ENCODE measurements around the gene THUMPD2. TPM values are rescaled to one million over a fixed set of nuclear protein-coding genes. Genes with fewer than 3 reads are reported as not detected.
"Not testable (repeated sequence)": the region's sequence is repeated elsewhere in the genome, so short reads cannot be mapped to it uniquely, and the experiment has no call there.

THUMPD2 gene
- total RNA-seq, 2 experiments from 2014 or later = 12.9 to 13.3 TPM

- DNase-seq = no peak
- Mint-ChIP-seq H3K4me3 (no peak overlapping the region), H3K9me3 (no peaks in the 10 kb centered on the region), H3K4me1 (peaks cover 2% of the 10 kb centered on the region), H3K36me3 (ENCODE audit: low read depth) (peaks cover 69% of the 10 kb centered on the region), H3K27me3 (no peaks in the 10 kb centered on the region), H3K27ac (no peak overlapping the region)
- POLR2A ChIA-PET = no interaction called here
- CTCF ChIA-PET = no interaction called here
Observed at GRCh38 chr2:39737661-39738060, 41.4 kb downstream of the THUMPD2 start.

GRCh38 chr2:39736640-39737039 lies 42.4 kb downstream of the THUMPD2 start:
- POLR2A ChIA-PET = no interaction called here
- H3K36me3 Mint-ChIP-seq (ENCODE audit: low read depth) = peaks cover 59% of the 10 kb centered on the region

GRCh38 chr2:39735648-39736047 lies 43.4 kb downstream of the THUMPD2 start:
- Mint-ChIP-seq H3K36me3 (ENCODE audit: low read depth) (peaks cover 56% of the 10 kb centered on the region), H3K4me3 (no peak overlapping the region), H3K9me3 (no peaks in the 10 kb centered on the region), H3K27me3 (no peaks in the 10 kb centered on the region), H3K4me1 (peaks cover 2% of the 10 kb centered on the region), H3K27ac (no peak overlapping the region)
- DNase-seq = no peak
- CTCF ChIA-PET = no interaction called here
- POLR2A ChIA-PET = interaction anchor here (0.9 kb wide), 1 partner anchor 9 kb away, joined by 3 read pairs; no protein-coding TSS in a partner anchor

More at GRCh38 chr2:39736640-39737039, 42.4 kb downstream of the THUMPD2 start:
- DNase-seq = no peak
- no peaks in the 10 kb centered on the region for H3K27me3 Mint-ChIP-seq
- no peak overlapping the region for H3K27ac Mint-ChIP-seq
- no peak overlapping the region for H3K4me3 Mint-ChIP-seq
- CTCF ChIA-PET = no interaction called here
- H3K9me3 Mint-ChIP-seq = no peaks in the 10 kb centered on the region
- H3K4me1 Mint-ChIP-seq = peaks cover 2% of the 10 kb centered on the region

- CTCF ChIA-PET = no interaction called here
- H3K4me3 Mint-ChIP-seq = no peak overlapping the region
Observed at GRCh38 chr2:39734445-39734844, 44.6 kb downstream of the THUMPD2 start.

GRCh38 chr2:39733070-39733674 lies 45.9 kb downstream of the THUMPD2 start:
- no peak overlapping the region for H3K27ac Mint-ChIP-seq
- H3K27me3 Mint-ChIP-seq = no peaks in the 10 kb centered on the region
- no peak overlapping the region for H3K4me3 Mint-ChIP-seq
- no peaks in the 10 kb centered on the region for H3K9me3 Mint-ChIP-seq
- peaks cover 44% of the 10 kb centered on the region for H3K36me3 Mint-ChIP-seq (ENCODE audit: low read depth)
- ChIA-PET POLR2A (no interaction called here), CTCF (interaction anchor here (0.5 kb wide), 1 partner anchor 851 kb away, joined by 5 read pairs; no protein-coding TSS in a partner anchor)
- H3K4me1 Mint-ChIP-seq = peaks cover 6% of the 10 kb centered on the region
- DNase-seq = no peak

More at GRCh38 chr2:39734445-39734844, 44.6 kb downstream of the THUMPD2 start:
- POLR2A ChIA-PET = no interaction called here
- no peak overlapping the region for H3K27ac Mint-ChIP-seq
- H3K9me3 Mint-ChIP-seq = no peaks in the 10 kb centered on the region
- peaks cover 53% of the 10 kb centered on the region for H3K36me3 Mint-ChIP-seq (ENCODE audit: low read depth)
- no peaks in the 10 kb centered on the region for H3K27me3 Mint-ChIP-seq
- DNase-seq = no peak
- H3K4me1 Mint-ChIP-seq = peaks cover 2% of the 10 kb centered on the region

- ChIA-PET CTCF (interaction anchor here (0.5 to 2.2 kb wide), 2 partner anchors 355 to 851 kb away, joined by 5 to 7 read pairs; no protein-coding TSS in a partner anchor), POLR2A (no interaction called here)
- Mint-ChIP-seq H3K4me1 (peaks cover 8% of the 10 kb centered on the region), H3K36me3 (ENCODE audit: low read depth) (peaks cover 37% of the 10 kb centered on the region), H3K27me3 (peaks cover 2% of the 10 kb centered on the region), H3K4me3 (no peak overlapping the region), H3K9me3 (no peaks in the 10 kb centered on the region), H3K27ac (no peak overlapping the region)
- DNase-seq = no peak
Observed at GRCh38 chr2:39732482-39732881, 46.6 kb downstream of the THUMPD2 start.

- ChIA-PET CTCF (interaction anchor here (1.1 to 2.2 kb wide), 3 partner anchors 21 to 354 kb away, joined by 3 to 7 read pairs (median 6); no protein-coding TSS in a partner anchor), POLR2A (no interaction called here)
- Mint-ChIP-seq H3K36me3 (ENCODE audit: low read depth) (peaks cover 30% of the 10 kb centered on the region), H3K4me3 (no peak overlapping the region), H3K27ac (no peak overlapping the region), H3K9me3 (no peaks in the 10 kb centered on the region), H3K4me1 (peaks cover 8% of the 10 kb centered on the region), H3K27me3 (peaks cover 2% of the 10 kb centered on the region)
- DNase-seq = no peak
Observed at GRCh38 chr2:39731546-39731945, 47.5 kb downstream of the THUMPD2 start.

GRCh38 chr2:39730685-39731302 lies 48.3 kb downstream of the THUMPD2 start:
- DNase-seq = no peak
- ChIA-PET CTCF (interaction anchor here (0.6 to 2.2 kb wide), 9 partner anchors 9 to 353 kb away, joined by 3 to 7 read pairs (median 4); no protein-coding TSS in a partner anchor), POLR2A (no interaction called here)
- no peak overlapping the region for H3K27ac Mint-ChIP-seq
- H3K4me1 Mint-ChIP-seq = peaks cover 10% of the 10 kb centered on the region
- no peak overlapping the region for H3K4me3 Mint-ChIP-seq
- peaks cover 25% of the 10 kb centered on the region for H3K36me3 Mint-ChIP-seq (ENCODE audit: low read depth)
- peaks cover 6% of the 10 kb centered on the region for H3K27me3 Mint-ChIP-seq
- H3K9me3 Mint-ChIP-seq = no peaks in the 10 kb centered on the region

GRCh38 chr2:39730276-39730675 lies 48.8 kb downstream of the THUMPD2 start:
- Mint-ChIP-seq H3K36me3 (ENCODE audit: low read depth) (peaks cover 20% of the 10 kb centered on the region), H3K27me3 (peaks cover 11% of the 10 kb centered on the region), H3K4me3 (no peak overlapping the region), H3K9me3 (no peaks in the 10 kb centered on the region), H3K27ac (no peak overlapping the region), H3K4me1 (peaks cover 10% of the 10 kb centered on the region)
- DNase-seq = no peak
- ChIA-PET POLR2A (no interaction called here), CTCF (interaction anchor here (0.6 to 2.4 kb wide), 14 partner anchors 8 to 405 kb away, joined by 3 to 8 read pairs (median 4); no protein-coding TSS in a partner anchor)

GRCh38 chr2:39728941-39729351 lies 50.1 kb downstream of the THUMPD2 start:
- H3K36me3 Mint-ChIP-seq (ENCODE audit: low read depth) = peaks cover 7% of the 10 kb centered on the region
- CTCF ChIA-PET = interaction anchor here (0.8 to 2.4 kb wide), 10 partner anchors 17 to 457 kb away, joined by 3 to 8 read pairs (median 3); no protein-coding TSS in a partner anchor
- no peak overlapping the region for H3K27ac Mint-ChIP-seq
- H3K27me3 Mint-ChIP-seq = peaks cover 17% of the 10 kb centered on the region
- H3K9me3 Mint-ChIP-seq = no peaks in the 10 kb centered on the region
- DNase-seq = peak; percentile 27
- POLR2A ChIA-PET = no interaction called here
- H3K4me3 Mint-ChIP-seq = no peak overlapping the region
- H3K4me1 Mint-ChIP-seq = peaks cover 10% of the 10 kb centered on the region

GRCh38 chr2:39728085-39728484 lies 51.0 kb downstream of the THUMPD2 start:
- CTCF ChIA-PET = interaction anchor here (1.2 to 2.4 kb wide), 2 partner anchors 249 to 350 kb away, joined by 3 to 8 read pairs; no protein-coding TSS in a partner anchor
- H3K27ac Mint-ChIP-seq; H3K9me3 Mint-ChIP-seq; H3K4me3 Mint-ChIP-seq; DNase-seq; H3K36me3 Mint-ChIP-seq (ENCODE audit: low read depth); POLR2A ChIA-PET: not testable (repeated sequence)
- peaks cover 10% of the 10 kb centered on the region for H3K4me1 Mint-ChIP-seq
- peaks cover 21% of the 10 kb centered on the region for H3K27me3 Mint-ChIP-seq

- H3K27ac Mint-ChIP-seq = no peak overlapping the region
- H3K9me3 Mint-ChIP-seq = no peaks in the 10 kb centered on the region
- peaks cover 31% of the 10 kb centered on the region for H3K27me3 Mint-ChIP-seq
- CTCF ChIA-PET = no interaction called here
- POLR2A ChIA-PET = no interaction called here
- H3K4me1 Mint-ChIP-seq = peaks cover 10% of the 10 kb centered on the region
- no peaks in the 10 kb centered on the region for H3K36me3 Mint-ChIP-seq (ENCODE audit: low read depth)
- DNase-seq = no peak
- H3K4me3 Mint-ChIP-seq = no peak overlapping the region
Observed at GRCh38 chr2:39725401-39725800, 53.7 kb downstream of the THUMPD2 start.

- ChIA-PET POLR2A (no interaction called here), CTCF (no interaction called here)
- no peak overlapping the region for H3K27ac Mint-ChIP-seq
- DNase-seq = no peak
- H3K27me3 Mint-ChIP-seq = peaks cover 32% of the 10 kb centered on the region
- H3K4me1 Mint-ChIP-seq = peaks cover 10% of the 10 kb centered on the region
- H3K36me3 Mint-ChIP-seq (ENCODE audit: low read depth) = no peaks in the 10 kb centered on the region
- no peak overlapping the region for H3K4me3 Mint-ChIP-seq
- H3K9me3 Mint-ChIP-seq = no peaks in the 10 kb centered on the region
Observed at GRCh38 chr2:39724828-39725144, 54.3 kb downstream of the THUMPD2 start.
